GM21423 (cell line): ENCODE measurements around the gene FAM114A2.
"Not testable (repeated sequence)": the region's sequence is repeated elsewhere in the genome, so short reads cannot be mapped to it uniquely, and the experiment has no call there.

ENCODE experiments used
- ATAC-seq: cut with Tn5 transposase; IDR thresholded peaks from one replicate; pipeline ENCODE4 v1.9.1; 2021; ENCODE audit warnings: mild to moderate bottlenecking, moderate library complexity; ENCODE audit not compliant: unreplicated experiment

FAM114A2 gene

GRCh38 chr5:154049636-154050035 lies 10.9 kb upstream of the FAM114A2 start:
- no peak for ATAC-seq

GRCh38 chr5:154047324-154047723 lies 8.6 kb upstream of the FAM114A2 start:
- no peak for ATAC-seq

GRCh38 chr5:154046486-154046885 lies 7.8 kb upstream of the FAM114A2 start:
- ATAC-seq, result no peak

DNA sequence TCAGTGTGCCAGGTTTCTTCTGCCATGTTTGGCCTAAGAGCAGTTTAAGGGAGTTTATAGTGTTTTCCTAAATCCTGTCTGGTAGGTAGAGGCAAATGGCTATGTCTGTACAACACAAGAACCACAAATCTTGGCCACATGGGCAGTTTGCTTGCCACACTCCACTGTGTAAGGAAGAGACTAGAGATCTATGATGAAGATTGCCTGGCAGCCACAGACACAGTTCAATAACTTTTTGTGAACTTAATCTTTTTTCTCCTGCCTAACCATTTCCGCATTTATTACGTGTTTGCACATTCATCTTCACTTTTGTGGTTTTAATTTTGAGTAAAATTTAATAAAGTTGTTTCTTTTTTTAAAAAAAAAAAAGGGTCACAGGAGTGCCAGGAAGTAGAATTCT lies 5.9 kb upstream of the FAM114A2 start:
- no peak for ATAC-seq

GRCh38 chr5:154044099-154044498 lies 5.4 kb upstream of the FAM114A2 start:
- no peak for ATAC-seq

DNA sequence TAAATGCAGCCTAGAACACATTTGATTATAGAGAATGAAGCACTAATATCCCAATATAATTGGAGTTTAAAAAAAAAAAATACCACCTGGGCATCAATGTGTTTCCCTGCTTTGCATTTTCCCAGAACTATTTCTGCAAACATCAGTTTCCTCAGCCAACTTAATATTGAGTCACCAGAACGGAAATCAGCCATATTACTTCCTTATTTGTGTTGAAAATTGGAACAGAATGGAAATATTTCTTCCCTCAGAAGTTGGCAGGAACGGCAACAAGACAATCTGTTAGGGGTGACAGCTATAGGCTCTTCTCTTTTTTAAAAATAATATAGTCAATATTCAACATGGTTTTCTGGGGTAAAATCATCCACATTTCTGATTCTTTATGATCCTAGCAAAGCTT lies 4.1 kb upstream of the FAM114A2 start:
- no peak for ATAC-seq

- no peak for ATAC-seq
Measured at GRCh38 chr5:154039458-154039829, 734 bp upstream of the FAM114A2 start.

- ATAC-seq, result peak; percentile 51
Measured at GRCh38 chr5:154038261-154038706, 426 bp downstream of the FAM114A2 start.

DNA sequence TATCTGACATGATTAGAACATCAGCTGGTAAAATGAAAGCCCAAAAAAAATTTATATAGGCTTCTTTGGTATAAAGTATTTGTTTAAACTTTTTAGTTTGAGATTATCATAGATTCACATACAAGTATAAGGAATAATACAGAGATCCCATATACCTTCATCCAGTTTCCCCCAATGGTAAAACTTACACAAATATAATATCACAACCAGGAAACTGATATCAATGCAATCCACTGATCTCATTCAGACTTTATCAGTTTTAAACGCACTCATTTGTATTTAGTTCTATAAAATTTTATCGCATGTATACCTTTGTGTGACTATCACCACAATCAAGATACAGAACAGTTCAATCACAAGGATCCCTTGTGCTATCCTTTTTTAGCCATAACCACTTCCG lies 3.8 kb downstream of the FAM114A2 start:
- ATAC-seq, result no peak

DNA sequence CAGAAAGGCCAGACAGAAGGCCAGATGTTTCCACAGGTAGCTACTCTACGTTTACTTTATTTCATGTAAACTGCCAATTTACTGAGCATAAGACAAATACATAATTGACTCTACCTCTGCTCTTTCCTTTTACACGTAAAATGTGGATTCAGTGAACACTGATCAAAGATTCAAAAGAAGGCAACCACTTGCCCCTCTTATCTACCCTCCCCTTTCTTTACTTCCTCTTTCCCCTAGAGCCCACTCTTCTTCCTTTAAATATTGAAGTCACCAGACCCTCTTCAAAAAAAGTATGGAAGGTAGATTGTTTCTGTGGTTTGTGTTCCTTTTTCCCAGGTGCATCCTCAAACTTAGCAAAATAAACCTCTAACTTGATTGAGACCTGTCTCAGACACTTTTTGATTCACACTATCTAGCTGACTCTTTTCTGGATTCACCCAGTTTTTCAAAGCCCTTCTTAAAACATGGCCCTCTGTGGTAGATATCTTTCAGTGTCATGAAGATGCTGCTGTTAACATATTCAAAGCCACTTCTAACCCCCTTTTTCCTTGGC lies 6.7 kb downstream of the FAM114A2 start:
- ATAC-seq, result no peak

GRCh38 chr5:154025951-154026350 lies 12.8 kb downstream of the FAM114A2 start:
- ATAC-seq, result no peak

GRCh38 chr5:154018919-154019318 lies 19.8 kb downstream of the FAM114A2 start:
- not testable (repeated sequence) for ATAC-seq

DNA sequence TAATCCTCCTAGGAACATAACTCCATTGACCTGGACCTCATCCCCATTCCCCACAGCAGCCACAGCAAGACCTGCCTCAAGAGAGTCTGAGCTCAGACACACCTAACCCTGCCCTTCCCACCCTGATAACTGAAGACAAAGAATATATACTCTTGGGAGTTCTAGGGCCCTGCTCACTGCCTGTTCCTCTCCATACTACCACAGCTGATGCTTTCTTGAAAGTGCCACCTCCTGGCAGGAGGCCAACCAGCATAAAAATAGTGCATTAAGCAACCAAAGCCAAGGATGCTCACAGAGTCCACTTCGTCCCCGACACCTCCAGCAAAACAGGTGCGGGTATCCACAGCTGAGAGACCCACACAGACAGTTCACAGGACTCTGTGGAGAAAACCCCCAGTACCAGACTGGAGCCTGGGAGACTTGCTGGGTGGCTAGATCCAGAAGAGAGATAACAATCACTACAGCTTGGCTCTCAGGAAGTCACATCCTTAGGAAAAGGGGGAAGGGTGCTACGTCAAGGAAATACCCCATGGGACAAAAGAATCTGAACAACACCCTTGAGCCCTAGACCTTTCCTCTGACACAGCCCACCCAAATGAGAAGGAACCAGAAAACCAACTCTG lies 23.5 kb downstream of the FAM114A2 start:
- no peak for ATAC-seq

DNA sequence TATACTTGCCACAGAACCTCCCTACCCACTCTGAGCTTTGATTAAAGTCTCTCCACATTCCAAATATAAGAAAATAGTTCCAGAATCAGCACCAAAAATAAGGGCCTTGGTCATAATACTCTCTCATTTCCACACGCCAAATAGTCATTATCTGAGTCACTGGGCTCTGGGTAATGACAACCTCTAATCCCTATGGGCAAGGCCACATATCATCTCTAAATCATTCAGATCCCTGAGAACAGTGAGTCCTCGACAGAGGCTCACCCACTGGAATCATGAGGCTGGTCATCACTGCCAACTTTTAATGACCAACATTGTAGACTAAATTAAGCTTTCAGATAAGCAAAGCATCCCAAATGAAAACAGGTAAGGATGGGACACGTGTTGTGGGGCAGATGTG lies 28.1 kb downstream of the FAM114A2 start:
- ATAC-seq, result no peak

DNA sequence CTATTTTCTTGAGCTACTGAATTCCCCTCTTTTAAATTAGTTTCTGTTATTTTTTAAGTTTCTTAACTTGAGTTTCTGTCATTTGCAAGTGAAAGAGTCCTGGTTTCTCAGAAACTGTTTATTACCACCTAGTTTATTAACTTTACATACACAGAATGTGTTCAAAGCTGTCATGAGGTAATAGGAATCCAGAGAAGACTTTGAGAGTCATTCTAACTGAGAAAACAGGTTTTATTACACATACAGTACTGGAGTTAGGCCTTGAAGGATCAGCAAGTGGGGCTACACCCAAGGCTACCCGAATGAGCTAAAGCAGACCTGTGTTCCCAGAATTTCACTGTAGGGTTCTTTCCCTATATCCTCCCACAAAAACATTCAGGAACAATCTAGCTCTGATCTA lies 33.1 kb downstream of the FAM114A2 start:
- no peak for ATAC-seq

DNA sequence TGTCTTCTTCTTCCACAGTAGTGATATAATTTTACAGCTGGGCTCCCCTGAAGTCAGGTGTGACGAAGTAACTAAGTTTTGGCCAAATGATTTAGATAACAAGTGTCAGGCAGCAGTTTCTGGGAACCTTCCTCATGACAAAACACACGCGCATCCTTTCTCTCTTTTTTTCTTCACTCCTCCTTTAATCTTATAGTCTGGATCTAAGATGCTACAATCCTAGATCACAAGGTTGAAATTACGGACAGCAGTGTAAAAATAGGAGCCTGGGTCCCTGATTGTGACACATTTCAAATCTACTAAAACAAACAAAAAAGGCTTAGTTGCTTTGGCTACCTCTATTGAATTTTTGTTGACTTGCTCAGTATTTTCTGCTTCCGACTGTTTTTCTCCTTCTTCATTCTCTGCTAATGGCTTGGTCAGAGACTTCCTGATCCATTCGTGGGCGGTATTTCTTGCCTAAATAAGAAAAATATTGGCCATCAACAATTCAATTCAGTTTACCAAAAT lies 36.1 kb downstream of the FAM114A2 start:
- ATAC-seq, result no peak

GRCh38 chr5:154002093-154002492 lies 36.6 kb downstream of the FAM114A2 start:
- no peak for ATAC-seq

DNA sequence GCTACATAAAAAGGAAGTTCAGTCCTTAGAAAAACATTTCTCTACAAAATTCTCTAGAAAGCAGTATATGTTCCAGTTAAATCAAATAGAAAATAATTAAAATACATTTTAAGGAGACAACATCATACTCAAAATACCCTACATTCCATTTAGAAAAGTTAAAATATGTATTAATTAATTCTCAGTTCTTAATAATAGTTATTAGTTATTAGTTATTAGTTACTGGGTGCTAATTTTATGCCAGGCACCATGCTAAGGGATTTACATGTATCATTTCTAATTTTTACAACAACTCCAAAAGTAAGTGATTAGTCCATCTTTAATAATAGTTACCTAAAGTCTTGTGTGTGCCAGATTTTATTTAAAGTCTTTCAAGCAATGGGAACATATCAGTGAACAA lies 38.0 kb downstream of the FAM114A2 start:
- ATAC-seq, result no peak

GRCh38 chr5:153999995-154000394 lies 38.7 kb downstream of the FAM114A2 start:
- no peak for ATAC-seq

- ATAC-seq, result no peak
Measured at GRCh38 chr5:153998768-153999167, 39.9 kb downstream of the FAM114A2 start.

DNA sequence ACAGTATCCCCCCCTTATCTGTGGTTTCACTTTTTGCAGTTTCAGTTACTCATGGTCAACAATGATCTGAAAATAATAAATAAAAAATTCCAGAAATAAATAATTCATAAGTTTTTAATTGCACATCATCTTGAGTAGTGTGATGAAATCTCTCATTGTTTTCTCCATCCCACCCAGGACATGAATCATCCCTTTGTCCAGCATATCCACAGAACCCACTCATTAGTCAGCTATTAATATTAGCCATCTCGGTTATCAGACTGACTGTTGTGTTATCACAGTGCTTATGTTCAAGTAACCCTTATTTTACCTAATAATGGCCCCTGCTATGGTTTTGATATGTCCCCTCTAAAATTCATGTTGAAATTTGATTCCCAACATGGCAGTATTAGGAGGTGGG lies 40.7 kb downstream of the FAM114A2 start:
- ATAC-seq, result no peak

GRCh38 chr5:153991168-153991567 lies 47.5 kb downstream of the FAM114A2 start:
- no peak for ATAC-seq

GRCh38 chr5:153988510-153988909 lies 50.2 kb downstream of the FAM114A2 start:
- ATAC-seq, result peak; percentile 46
